Esophagus squamous epithelium (tissue), 4 donors: ENCODE data around the gene ADAM10.

Source experiments
- POLR2A ChIP-seq, 4 donors: fragments of 450-650 bp; IDR thresholded peaks; one replicate each; pipeline ENCODE4 v1.6.1; 2017; ENCODE audit warnings: antibody characterized with exemption in 4 of 4, mild to moderate bottlenecking in 4 of 4, moderate library complexity in 3 of 4
- TF ChIP-seq, protein P1 (sequence below), 6 experiments: fragments of 450-650 bp in 4 of 6; fragments of 200-600 bp in 2 of 6; sonication (generic) in 2 of 6; IDR thresholded peaks; one replicate each; pipeline ENCODE4 v1.5.1; 2016 to 2019; ENCODE audit warnings: antibody characterized with exemption in 6 of 6, mild to moderate bottlenecking in 4 of 6, moderate library complexity in 4 of 6

DNA sequence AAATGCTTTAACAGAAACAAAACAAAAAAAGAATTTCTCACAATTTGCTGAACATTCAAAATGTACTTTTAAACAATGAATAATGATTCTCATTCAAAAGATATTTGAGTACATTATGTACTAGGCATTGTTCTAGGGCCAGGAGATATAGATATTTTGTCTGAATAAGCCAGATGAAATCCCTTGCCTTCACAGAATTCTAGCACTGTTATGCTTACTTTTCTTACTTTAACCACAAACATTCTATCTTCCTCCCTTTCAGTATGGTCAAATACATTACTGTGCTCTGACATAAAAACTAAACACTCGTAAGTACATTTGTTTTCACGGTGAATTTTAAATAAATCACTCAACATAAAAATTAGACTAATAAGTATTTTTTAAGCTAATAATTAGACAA lies 116.7 kb downstream of the ADAM10 start:
- TF ChIP-seq POLR2A (IDR thresholded peaks at IDR 0.05), result no peak
- TF ChIP-seq, protein P1, sequence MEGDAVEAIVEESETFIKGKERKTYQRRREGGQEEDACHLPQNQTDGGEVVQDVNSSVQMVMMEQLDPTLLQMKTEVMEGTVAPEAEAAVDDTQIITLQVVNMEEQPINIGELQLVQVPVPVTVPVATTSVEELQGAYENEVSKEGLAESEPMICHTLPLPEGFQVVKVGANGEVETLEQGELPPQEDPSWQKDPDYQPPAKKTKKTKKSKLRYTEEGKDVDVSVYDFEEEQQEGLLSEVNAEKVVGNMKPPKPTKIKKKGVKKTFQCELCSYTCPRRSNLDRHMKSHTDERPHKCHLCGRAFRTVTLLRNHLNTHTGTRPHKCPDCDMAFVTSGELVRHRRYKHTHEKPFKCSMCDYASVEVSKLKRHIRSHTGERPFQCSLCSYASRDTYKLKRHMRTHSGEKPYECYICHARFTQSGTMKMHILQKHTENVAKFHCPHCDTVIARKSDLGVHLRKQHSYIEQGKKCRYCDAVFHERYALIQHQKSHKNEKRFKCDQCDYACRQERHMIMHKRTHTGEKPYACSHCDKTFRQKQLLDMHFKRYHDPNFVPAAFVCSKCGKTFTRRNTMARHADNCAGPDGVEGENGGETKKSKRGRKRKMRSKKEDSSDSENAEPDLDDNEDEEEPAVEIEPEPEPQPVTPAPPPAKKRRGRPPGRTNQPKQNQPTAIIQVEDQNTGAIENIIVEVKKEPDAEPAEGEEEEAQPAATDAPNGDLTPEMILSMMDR (IDR thresholded peaks at IDR 0.05), result no peak
